A204.1 (cell line): ENCODE measurements around the gene RETREG2.

Source experiments
- FAIRE-seq: peaks from 2 replicates; lab custom pipeline; 2012; peaks lifted over from hg19 to GRCh38; lab: Jason Lieb, UNC

RETREG2 gene, protein sequence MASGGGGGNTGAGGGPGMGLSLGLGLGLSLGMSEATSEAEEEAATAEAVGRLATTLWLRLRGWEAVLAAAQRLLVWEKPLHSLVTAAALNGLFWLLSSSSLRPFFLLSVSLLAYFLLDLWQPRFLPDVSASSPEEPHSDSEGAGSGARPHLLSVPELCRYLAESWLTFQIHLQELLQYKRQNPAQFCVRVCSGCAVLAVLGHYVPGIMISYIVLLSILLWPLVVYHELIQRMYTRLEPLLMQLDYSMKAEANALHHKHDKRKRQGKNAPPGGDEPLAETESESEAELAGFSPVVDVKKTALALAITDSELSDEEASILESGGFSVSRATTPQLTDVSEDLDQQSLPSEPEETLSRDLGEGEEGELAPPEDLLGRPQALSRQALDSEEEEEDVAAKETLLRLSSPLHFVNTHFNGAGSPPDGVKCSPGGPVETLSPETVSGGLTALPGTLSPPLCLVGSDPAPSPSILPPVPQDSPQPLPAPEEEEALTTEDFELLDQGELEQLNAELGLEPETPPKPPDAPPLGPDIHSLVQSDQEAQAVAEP

GRCh38 chr2:219177552-219178376 lies at the start of gene RETREG2:
TSS of gene RETREG2 (plus strand) at chr2:219178275. CDS start at chr2:219178353, 78 bp downstream.
- FAIRE-seq = no peak

DNA sequence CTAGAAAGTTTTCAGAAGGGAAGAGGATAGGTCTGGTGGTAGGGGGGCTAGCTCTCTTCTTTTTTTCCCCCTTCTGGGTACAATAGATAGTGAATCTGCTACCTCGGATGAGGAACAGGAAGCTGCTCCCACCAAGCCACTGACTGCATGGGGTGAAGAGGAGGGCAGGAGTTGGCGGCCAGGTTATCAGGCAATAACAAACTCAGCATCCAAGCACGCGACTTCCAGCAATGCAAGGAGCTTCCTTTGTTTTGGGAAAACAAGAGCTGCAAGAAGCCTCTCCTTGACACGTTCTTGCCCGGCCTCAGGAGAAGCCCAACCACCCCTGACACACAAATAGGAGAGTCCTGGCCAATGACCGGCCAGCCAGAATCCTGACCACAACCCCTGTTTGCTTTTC lies 49.7 kb upstream of the RETREG2 start:
- no peak for FAIRE-seq

DNA sequence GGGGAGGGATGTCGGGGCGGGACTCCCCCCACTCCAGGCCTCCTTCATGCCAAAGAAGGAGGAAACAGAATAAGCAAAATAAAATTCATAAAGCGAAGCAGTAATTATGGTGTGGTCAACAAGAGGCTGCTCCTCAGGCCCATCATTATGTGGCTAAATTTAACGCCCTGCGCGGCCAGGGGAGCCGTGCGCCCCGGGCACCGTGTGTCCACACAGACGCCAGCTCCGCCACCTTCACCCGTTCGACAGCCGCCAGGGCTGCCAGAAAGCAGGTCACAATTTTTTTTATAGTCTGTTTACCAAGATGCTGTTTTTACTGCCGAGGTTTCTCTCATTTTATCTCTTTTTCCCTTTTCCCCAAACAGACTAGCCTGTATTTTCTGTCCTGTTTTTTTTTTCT lies 48.5 kb upstream of the RETREG2 start:
- no peak for FAIRE-seq

DNA sequence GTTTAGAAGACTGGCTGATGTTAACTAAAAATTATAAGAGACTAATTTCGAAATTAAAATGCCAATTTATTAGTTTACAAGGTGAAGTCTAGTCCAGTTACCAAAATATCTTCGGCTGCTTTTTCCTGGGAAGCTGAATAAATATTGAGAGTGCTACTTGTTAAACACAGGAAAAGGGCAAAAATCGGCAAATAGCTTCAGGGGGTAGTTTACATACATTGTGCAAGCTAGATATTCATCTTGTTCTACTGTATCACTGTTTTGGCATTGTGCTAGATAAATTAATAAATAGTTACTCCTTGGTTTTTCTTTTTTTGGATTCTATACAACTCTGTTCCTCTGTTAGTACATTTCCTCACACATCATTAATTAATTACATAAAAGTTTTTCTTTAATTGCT lies 46.7 kb upstream of the RETREG2 start:
- FAIRE-seq = no peak

DNA sequence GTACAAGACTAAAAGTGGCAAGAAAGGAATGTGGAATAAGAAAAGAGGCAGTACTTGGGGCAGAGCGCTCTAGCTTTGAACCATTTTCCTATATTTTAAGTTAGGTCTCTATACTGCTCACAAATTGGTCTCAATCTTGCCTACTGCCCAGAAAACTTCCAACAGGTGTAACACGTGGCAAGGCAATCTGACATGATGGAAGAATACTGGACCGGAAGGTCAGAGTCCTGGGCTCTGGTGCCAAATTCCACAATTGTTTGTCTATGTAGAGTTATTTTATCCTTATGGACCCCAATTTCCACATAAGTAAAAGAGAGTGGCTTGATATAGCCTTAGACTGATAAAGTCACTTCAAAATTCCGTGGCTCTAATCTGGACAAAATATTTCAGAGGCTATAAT lies 46.3 kb upstream of the RETREG2 start:
- FAIRE-seq = no peak

DNA sequence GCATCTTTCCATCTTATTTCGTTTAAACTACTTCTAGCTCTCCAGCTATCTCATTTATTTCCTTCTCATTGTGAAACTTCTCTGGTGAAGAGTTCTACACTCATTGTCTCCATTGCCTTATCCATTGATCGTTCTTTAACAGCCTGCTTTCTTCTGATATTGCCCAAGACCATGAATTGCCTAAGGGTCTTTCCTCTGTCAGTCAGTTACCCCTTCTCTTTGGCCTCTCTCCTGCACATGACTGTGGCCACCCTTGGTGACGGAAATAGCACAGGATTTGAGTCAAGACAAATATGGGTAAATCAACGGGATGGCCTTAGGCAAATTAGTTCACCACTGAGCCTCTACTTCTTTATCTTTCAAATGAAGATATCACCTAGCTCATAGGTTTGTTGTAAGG lies 44.1 kb upstream of the RETREG2 start:
- FAIRE-seq = no peak

- FAIRE-seq = no peak
Observed at GRCh38 chr2:219140722-219141121, 37.4 kb upstream of the RETREG2 start.

GRCh38 chr2:219142329-219142728 lies 35.7 kb upstream of the RETREG2 start:
- FAIRE-seq = no peak

DNA sequence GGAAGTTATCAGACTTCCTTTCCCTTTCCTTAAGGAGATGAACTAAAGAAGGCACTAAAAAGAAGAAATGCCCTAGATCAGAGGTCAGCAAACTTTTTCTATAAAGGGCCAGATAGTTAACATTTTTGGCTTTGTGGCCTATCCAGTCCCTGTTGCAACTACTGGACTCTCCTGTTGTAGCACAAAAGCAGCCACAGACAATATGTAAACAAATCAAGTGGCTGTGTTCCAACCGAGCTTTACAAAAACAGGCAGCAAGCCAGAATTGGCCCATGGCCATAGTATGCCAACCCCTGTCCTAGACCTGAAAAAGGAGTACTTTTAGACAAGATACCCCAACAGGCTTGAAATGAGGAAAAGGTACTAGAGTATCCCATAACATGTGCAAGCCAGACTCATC lies 28.4 kb upstream of the RETREG2 start:
- FAIRE-seq = no peak

DNA sequence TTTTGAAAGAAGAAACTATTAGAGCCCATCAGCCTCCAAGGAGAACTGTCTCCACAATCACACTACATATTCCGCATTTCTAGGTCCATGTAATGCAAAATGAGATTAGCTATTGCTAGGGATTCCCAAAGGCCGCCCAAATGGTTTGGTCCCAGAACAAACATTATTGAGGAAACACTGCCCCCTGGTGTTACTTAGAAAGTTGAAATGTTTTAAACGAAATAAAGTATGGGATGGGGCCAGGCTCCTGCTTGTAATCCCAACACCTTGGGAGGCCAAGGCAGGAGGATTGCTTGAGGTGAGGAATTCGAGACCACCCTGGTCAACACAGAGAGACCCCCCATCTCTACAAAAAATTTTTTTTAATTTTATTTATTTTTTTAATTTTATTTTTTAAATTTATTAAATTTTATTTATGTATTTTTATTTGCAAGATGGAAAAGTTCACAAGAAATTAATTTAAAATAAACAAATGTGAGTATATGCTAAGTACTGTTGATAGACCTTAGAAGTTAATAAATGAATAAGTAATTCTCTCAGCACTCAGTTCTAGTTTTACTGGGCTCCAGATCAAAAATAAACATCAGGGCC lies 22.9 kb upstream of the RETREG2 start:
- FAIRE-seq = no peak

GRCh38 chr2:219157396-219157795 lies 20.7 kb upstream of the RETREG2 start:
- no peak for FAIRE-seq

GRCh38 chr2:219158025-219158424 lies 20.1 kb upstream of the RETREG2 start:
- FAIRE-seq = no peak

GRCh38 chr2:219158586-219158985 lies 19.5 kb upstream of the RETREG2 start:
- no peak for FAIRE-seq

- no peak for FAIRE-seq
Observed at GRCh38 chr2:219159771-219160185, 18.3 kb upstream of the RETREG2 start.

- FAIRE-seq = peak; percentile 70
Observed at GRCh38 chr2:219160186-219161017, 17.7 kb upstream of the RETREG2 start, which contains the start of gene NHEJ1. TSS of gene NHEJ1 (minus strand) at chr2:219160815. CDS start at chr2:219158362, 2,453 bp downstream.

- FAIRE-seq = no peak
Observed at GRCh38 chr2:219161097-219161496, 17.0 kb upstream of the RETREG2 start.

DNA sequence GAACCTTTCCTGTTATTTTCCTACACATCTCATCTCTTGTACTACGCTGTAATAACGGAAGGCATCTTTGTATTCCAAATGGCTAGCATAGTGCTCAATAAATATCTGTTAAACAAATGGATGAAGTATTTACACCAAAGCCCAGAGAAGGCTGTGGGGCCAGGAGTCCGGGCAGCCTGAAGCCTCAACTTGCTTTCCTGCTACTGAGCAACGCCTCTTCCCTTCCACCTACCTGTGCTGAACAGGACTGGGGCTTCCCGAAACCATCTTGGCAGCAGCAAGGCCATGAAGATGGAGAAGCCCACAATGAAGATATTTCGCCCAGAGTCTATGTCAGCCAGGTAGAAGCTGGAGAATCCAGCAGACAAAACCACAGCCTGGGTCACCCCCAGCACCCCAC lies 14.9 kb upstream of the RETREG2 start:
- no peak for FAIRE-seq

GRCh38 chr2:219165058-219165911 lies 12.8 kb upstream of the RETREG2 start:
- no peak for FAIRE-seq

DNA sequence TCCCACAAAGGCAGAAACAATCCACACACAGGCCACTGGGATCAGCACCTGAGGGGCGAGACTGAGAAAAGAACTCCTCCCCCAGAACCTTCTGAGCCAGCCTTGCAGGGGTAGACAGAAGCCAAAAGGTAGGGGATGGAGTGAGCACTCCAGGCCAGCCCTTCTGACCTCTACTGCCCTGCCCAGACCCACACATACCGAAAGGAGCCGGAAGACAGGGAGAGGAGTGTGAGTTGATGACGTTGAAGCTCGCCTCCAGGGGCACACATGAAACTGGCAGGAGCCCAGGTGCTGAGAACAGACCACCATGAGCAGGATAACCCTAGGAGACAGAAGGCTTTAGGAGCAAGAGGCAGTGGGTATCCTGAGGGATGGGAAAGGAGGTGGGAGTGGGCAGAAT lies 10.1 kb upstream of the RETREG2 start:
- FAIRE-seq = no peak

DNA sequence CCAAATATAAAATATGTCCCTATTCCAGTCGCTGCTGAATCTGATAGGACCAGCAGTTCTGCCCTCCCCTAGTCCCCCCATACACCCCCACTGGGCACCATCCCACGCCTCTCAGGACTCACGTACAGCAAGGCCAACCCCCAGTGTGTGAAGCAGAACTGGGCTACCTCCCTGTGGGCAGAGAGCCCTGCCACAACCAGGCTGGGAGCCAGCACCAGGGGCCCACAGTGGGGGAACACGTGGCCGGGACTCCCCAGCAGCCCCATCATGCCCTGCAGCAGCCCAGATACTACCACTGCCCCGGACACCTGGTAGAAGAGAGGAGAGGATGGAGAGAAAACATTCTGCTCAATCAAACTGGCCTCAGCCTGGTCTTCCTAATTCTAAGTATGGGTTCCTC lies 9.5 kb upstream of the RETREG2 start:
- no peak for FAIRE-seq

DNA sequence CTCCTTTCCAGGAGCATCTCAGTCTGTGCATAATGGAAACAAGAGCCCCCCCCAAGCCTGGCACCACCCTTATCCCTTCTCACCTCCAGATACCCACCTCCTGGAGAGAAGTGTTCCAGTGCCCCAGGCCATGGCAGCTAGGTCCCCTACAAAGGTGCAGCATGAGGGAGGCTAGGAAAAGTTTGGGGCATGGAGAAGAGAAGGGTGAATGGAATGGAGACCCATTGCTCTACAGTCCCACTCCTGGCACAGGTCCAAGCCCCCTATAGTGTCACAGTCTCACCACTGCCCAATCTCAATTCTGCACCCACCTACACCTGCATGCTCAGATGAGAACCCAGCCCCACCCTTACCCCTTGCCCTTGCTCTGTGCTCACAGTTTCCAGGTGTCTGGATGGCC lies 9.1 kb upstream of the RETREG2 start:
- FAIRE-seq = no peak
